Cortex of kidney (tissue), 1 donor: ENCODE measurements around the gene GNG14.
"Not testable (repeated sequence)": the region's sequence is repeated elsewhere in the genome, so short reads cannot be mapped to it uniquely, and the experiment has no call there.

Experiments used
- DNase-seq: peaks from one replicate; lab custom pipeline; 2025; lab: John Stamatoyannopoulos, UW

The GNG14 gene

DNA sequence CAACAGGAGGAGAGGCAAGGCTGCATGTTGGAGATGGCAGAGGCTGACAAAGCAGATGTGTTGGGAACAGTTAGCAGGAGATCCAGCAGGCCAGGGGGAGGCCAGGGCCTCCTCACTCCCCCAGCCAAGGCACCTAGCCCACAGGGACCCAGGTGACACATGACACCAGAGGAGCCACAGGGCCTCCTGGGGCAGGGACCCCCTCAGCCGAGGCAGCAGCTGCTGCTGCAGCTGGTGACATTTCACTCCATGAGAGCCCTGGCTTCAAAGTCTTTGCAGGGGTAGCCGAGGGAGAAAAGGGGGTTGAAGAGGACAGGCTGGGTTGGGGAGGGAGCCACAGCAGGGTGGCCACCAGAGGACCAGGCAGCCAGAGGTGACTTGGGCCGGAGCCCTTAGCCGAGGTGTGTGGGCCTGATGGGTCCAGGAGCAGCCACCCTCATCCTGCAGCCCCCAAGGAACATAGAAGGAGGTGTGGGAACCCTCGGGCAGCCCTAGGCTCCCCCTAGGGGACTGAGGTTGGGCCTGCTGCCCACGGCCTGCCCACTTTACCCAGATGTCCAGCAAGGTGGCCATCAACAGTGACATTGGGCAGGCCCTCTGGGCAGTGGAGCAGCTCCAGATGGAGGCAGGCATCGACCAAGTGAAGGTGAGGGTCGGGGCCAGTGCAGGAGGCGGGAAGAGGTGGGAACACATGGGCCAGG, at the start of gene GNG14:
TSS of gene GNG14 (plus strand) at position 503 of the 701 bp plus-strand sequence. CDS start at position 554, 51 bp downstream.
- DNase-seq, result no peak

DNA sequence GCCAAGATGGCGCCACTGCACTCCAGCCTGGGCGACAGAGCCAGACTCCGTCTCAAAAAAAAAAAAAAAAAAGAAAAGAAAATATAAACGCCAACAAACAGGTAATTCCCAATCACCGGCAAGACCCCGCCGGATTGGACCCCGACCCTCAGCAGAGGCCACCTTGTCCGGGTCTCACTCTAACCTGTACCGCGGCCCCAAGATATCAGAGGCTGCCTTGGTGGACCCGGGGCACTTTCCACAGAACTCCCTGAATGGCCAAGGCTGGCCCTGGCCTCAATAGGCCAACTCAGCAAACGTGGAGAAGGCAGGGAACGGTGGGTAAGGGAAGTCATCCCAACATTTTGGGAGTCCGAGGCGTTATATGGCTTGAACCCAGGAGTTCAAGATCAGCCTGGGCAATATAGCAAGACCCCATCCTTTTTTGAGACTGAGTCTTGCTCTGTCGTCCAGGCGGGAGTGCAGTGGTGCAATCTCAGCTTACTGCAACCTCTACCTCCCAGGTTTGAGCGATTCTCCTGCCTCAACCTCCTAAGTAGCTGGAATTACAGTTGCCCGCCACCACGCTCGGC, 49.1 kb upstream of the GNG14 start:
- no peak for DNase-seq

DNA sequence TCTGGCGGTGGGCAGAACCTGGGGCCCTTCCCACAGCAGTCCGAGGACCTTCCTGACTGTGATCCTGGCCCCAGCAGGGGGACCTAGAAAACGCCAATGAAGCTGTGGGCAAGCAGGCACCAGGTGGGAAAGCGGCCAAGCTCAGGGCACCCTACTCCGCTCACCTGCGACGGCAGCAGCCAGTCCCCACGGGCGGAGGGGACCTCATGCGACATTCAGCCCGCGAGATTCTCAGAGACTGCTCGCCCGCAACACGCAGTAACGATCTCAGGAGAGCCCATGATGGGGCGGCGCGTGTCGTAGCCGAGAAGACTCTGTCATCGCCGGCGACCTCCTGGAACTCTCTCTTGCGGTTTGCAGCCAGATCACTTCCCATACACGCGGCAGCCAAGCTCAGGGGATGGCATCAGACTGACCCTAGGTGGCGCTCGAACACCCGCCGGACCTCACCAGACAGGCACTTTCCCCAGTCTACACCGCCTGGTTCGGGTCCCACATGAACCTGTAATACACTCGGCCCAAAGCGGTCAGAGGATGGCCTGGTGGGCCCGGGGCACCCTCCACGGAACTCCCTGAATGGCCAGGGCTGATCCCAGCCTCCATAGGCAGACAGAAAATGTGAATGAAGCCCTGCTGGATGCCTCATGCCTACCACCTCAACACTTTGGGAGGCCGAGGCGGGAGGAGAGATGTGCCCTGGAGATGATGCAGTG, 47.7 kb upstream of the GNG14 start:
- no peak for DNase-seq

DNA sequence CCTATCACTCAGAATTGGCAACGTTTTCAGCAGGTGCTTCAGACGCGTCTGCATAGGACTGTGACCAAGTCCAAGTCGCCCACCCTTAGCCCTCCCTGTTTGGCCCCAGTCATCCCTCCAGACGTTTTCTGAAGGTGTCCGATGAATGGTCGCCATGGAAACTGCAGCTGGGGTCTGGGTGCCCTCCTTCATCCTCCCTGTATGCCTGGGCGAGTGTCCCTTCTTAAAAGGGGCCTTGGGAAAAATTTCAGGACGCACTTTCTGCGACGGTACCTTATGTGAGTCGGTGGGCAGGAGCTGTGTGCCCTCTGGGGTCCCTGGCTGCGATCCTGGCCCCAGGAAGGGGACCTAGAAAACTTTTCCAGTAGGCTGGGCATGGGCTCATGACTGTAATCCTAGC, 46.3 kb upstream of the GNG14 start:
- no peak for DNase-seq

DNA sequence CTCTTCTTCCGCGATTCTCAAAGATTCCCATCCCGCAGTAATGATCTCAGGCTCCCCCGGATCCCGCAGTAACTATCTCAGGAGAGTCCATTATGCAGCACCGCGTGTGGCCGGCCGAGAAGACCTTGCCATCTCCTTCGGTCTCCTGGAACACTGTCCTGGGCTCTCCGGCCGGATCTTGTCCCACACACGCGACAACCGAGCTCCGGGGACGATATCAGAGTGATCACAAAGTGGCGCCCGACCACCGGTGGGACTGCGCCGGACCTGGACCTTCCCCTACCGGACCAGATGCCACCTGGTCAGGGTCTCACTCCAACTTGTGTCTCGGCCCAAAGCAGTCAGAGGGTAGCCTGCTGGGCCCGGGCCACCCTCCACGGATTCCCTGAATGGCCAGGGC, 45.3 kb upstream of the GNG14 start:
- no peak for DNase-seq

DNA sequence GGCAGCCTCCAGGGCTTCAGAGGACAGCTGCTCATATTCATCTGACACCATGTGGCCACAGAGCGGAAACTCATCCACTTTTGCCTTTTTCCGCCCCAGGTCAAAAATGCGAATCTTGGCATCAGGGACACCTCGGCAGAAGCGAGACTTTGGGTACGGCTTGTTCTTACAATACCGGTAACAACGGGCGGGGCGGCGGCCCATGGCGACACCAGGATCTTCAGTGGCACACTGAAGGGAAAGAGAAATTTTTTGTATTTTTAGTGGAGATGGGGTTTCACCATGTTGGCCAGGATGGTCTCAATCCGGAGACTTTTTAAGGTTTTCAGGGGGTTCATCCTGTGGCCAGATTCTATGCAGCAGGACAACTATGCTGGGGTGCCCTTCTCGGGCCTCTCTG, 44.1 kb upstream of the GNG14 start:
- DNase-seq, result not testable (repeated sequence)

DNA sequence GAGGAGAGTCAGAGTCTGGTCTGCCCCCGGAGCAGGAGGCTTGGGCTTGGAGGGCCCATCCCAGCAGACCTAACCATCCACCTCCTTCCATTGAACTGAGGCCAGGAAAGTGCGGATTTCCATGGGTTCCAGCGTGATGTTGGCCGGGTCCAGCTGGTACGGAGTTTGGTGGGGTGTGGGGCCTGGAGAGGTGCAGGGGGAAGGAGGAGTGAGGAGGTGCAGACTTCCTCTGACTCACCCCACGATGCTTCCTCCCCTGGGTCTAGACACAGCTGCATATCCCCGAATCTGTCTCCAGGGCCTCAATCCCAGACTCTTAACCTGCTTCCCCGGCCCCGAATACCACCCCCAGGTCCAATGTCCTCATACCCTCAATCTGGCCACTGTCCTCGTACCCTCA, 41.2 kb upstream of the GNG14 start:
- DNase-seq, result no peak

DNA sequence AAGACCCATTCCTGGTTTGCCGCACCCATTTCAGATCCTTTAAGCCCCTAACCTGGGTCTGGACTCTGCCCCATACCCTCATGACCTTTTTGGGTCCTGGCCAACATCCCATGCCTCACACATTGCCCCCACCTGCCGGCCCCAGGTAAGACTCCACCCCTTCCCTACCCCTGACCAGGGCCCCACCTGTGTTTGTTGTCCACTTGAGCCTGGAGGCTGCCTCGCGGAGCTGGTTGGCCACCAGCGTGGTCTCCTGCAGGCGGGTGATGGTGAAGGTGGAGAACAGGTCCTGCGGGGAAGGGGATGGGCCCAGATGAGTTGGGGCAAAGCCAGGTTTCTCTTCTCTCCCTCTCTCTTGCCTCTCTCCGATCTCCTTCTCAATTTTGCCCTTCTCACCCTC, 40.8 kb upstream of the GNG14 start:
- DNase-seq, result no peak

DNA sequence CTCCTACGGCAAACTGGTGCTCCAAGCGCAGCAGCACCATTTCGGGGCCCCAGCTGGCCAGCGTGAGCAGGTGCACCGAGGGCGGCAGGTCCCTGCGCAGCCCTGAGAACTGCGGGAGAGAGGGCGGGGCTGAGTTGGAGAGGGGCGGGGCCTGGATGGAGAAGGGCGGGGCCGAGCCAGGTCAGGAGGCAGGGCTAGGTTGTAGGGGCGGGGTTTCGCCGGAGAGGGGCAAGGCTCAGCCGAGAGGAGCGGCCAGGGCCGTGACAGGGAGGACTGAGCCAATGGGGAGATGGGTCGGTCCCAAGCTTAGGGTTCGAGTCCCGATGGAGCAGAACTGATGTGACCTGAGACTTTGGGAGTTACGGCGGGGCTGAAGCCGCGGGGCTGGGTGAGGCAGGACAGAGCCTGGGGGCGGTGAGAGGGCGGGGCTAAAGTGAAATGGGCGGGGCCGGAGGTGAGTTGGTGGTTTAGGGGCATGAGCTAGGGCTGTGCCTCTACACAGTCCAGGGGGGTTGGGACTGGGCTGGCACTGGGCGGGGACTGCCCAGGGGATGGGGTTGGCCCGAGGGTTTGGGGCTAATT, 40.2 kb upstream of the GNG14 start:
- DNase-seq, result no peak

DNA sequence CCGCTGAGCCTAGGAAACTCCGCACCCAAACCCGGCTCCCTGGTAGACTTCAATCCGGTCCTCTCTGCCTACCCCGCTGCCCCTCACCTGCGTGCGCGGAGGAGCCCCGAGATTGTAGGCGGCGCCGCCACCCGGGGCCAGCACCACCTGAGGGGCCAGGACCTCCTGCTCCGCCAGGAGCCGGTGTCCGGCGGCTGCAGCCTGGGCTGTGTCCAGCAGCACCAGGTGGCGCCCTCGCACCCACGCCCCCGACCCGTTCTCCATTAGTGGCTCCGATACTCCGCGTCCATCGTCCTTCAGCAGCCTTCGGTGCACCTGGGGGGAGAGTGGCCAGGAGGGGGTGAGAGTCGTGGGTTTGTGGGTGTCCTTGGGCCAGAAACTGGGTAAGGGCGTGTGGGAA, 39.7 kb upstream of the GNG14 start:
- DNase-seq, result no peak

DNA sequence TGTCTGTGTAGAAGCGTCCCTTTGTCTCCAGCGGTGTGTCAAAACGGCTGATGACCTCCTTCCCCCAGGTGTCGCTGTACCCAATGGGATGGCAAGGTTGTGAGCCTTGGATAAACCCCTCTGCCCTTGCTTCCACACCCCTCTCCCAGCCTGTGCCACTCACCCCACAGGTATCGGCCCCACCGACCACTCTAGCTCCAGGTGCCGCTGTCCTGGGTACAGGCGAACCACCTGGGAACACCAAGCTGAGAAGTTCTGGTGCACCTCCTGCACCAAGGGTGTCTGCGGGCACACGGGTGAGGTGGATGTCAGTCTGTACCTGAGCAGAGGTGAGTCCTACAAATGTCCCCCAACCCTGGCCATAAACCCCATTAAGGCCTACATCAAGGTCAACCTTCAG, 37.9 kb upstream of the GNG14 start:
- DNase-seq, result no peak

DNA sequence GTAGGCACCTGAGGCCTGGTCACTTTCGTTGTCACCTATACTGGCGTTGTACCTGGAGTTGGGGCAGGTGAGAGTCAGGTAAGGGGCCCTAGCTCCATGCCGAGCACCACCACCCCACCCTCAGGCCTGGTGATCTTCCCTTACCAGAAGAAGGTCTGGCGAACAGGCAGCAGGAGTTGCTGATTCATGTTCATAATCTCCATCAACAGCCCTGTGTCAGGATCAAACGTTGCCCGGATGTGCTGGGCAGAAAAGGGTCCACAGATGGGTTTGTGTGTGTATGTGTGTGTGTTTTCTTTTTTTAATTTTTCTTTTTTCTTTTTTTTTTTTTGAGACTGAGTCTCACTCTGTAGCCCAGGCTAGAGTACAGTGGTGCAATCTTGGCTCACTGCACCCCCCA, 35.6 kb upstream of the GNG14 start:
- DNase-seq, result no peak

DNA sequence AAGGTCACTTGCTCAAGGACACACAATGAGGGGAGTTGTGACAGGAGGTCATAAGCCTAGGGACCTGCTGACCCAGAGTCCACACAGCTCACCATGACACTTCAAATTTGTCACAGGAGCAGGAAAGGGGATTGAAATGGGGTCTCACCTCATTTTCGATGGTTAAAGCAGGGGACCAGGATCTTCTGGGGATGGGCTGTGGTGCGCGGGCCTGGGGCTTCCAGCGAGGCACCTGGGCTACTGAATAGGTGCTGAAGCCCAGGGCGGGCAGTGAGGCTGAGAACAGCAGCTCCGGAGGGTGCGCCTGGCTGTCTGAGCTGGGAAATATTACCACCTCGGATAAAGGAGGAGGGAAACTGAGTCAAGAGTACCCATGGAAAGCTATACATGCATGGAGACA, 32.3 kb upstream of the GNG14 start:
- no peak for DNase-seq

DNA sequence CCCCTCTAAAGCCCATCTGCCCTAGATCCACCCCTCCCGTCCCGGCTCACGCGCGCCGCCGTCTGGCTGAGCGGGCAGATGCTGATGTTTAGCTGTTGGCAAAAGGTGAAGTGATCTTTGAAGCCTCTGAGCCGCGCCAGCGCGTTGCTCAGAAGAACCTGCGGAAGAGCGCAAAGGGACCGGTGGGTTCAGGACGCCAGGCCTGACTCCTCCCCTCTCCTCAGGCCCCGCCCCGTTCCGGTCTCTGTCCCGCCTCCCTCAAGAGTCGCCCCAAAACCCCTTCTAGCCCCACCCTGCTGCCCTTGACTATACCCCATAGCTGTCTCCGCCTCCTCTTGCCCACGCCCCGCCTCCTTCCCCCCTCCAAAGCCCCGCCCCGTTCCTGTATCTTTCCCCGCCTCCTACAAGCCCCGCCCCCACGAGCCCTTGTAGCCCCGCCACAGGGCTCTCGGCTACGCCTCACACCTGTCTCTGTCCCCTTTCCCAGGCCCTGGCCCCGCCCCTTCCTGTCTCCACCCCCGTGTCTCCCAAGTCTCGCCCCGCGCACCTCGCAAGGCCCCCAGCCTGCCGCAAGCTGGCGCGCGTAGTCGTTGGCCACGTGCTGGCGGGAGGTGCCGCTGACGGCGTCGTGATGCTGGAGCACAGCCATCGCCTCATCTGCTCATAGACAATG, 30.8 kb upstream of the GNG14 start:
- DNase-seq, result no peak

DNA sequence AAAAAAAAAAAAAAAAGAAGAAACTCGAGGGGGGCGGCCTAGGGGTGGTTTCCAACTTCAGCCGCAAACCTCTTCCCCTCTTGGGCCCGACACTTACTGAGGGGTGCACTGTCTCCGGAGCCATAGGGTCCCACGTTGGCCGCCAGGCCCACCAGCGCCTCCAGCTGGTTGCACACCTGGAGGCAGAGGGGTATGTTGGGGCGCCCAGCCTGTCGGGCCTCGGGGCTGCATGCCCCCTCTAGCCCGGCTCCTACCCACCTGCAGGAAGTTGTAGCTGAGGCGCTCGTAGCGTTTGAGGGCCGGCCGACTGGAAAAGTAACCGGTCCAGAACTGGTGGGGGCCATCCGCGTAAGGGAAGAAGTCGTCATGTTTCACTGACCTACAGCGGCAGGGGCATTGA, 29.8 kb upstream of the GNG14 start:
- DNase-seq, result no peak

DNA sequence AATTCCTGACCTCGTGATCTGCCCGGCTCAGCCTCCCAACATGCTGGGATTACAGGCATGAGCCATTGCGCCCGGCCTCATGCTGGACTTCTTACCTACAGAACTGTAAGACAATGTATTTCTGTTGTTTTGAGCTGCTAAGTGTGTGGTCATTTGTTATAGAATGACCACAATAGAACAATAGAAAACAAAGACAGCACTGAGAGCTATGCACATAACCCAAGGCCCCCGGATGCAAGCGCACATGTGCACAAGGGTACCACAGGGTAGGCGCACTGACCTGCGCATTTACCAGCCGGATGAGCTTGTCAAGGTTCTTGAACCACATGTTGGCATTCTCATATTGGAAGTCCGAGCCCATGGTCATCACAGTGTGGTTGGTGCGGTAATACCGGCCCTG, 26.8 kb upstream of the GNG14 start:
- DNase-seq, result no peak

DNA sequence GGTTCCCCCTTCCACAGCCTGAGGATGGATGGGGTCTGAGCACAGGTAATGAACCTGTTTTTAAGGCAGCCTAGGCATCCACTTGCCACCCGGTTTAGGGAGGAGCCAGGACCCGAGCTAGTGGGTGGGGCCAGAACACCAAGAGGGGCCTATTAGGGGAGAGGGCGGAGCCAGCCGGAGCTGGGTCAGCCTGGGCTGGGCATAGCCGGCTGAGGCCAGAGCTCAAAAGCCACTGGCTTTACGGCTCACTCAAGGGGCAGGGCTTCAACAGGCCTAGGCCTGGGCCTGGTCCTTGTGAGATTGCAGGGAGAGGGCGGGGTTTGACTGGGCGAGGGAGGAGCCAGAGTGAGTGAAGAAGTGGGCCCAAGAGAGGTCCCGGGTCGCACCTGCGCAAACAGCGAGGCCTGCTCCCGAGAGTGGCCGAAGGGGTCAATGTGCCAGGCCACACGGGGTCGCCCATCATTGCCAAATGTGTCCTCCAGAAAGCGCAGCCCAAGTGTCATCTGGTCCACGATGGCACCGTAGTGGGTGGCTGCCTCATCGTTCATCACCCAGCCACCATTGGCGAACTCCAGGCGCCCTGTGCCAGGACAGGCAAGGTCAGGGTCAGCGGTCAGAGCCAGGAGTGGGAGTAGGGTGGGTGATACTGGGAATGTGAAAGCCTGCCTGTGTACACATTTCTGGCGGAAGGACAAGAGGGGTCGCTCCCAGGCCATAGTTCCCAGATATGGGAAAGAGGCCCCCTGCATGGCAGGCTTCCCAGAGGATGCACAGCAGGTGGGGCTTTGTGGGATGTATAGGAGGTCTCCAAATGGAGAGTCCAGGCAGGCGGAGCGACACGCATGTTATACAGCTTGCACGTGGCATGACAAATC, 23.2 kb upstream of the GNG14 start:
- no peak for DNase-seq

DNA sequence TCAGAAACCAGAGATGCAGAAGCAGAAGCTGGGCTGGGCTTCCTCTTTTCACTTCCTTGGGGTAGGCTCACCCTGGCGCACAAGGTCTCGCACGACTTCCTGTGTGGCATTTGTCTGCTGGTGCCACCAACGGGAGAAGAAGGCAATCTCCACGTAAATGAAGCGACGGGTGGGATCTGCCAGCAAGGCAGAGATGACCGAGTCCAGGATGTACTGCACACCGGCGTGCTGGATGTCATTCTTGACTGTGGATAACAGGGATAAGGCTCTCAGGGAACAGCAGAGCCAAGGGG, 22.6 kb upstream of the GNG14 start:
- DNase-seq, result no peak

DNA sequence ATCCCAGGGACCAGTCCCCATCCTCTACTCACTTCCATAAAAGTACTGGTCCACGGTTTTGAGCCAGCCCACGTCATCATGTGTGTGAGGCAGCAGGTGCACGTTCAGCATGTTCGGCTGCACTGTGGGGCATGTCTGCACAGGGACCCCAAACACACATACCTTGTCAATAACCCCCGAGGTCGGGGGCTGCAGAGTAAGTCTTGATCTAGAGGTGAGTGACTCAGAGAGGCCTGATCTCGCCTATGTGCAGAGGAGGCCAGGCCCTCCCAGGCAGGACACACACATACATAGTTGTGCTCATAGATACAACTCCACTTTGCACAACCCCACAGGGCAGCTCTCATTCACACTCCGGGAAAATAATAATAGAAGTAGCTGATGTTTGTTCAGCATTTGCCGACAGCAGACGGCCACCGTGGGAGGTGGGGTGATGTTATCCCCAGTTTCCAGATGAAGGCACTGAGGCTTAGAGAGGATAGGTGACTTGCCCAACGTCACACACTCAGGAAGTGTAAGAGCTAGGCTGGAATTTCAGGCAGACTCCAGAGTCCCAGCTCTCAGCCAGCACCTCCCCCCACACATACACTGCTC, 22.0 kb upstream of the GNG14 start:
- DNase-seq, result no peak

DNA sequence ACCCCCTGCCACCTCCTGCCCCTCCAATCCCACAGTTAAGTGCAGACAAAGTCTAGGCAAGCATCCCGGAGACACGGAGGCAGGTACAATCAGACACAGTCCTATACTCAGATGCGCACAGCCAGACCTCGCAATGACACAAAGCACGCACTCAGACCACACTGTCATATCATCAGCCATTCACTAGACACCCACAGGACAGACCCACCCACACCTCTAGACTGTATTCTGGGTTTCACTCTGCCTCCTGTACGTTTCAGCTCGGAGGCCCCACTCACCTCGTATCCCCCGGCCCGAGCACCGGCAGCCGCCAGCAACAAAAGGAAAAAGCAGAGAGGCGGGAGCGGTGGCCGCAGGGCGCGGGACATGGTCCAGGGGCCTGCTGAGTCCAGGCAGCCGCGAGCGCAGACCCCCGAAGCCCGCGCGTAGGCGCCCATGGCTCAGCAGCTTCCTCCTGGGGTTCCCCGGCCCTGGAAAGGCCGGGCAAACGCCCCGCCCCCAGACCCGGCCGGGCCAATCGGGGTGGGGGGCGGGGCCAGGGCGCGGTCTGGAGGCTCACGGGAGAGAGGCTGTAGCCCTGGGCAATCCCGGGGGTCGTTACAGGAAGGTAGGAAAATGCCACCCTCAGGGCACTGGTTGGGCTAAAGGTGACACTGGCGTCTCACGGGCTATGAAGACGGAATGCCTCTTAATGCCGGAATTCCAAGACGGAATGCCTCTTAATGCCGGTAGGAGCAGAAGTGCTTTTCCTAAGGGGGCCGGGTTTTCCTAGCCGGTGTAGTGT, 21.3 kb upstream of the GNG14 start, which contains the start of the genes MAN2B1 and WDR83:
TSS of gene MAN2B1 (minus strand) at position 478 of the 784 bp plus-strand sequence. CDS start at position 437, 41 bp downstream.
TSS of gene WDR83 (plus strand) at position 543 of the 784 bp plus-strand sequence. CDS start 2,984 bp downstream, outside the sequence.
- DNase-seq, result no peak
